NCI-H2081 (cell line): ENCODE data around the gene CAMK2G.
A peak's percentile ranks its signal among the peaks of the same experiment; 100 is the strongest.
"Not testable (repeated sequence)": the region's sequence is repeated elsewhere in the genome, so short reads cannot be mapped to it uniquely, and the experiment has no call there.

Experiments used
- DNase-seq, 2 experiments: peaks; one replicate each; lab custom pipeline; 2025; lab: John Stamatoyannopoulos, UW

The CAMK2G gene

DNA sequence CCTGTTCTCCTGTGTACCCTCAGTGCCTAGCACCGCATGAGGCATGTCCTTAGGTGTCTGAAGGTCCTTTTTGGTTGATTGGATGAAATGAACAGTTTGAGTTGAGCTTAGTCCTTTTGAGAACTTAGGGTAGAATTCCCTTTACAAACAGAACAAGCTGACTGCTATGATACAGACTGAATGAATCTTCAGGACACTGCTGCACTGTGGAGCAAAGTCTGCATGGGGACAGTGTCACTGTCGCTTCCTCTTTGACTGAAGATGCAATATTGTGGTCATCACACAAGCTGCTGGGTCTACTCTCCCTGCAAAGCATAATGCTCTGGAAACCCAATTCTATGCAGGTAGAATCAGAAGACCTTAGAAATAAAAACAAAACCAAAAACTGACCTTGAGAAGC lies 28.0 kb upstream of the CAMK2G start:
- no peak for DNase-seq

DNA sequence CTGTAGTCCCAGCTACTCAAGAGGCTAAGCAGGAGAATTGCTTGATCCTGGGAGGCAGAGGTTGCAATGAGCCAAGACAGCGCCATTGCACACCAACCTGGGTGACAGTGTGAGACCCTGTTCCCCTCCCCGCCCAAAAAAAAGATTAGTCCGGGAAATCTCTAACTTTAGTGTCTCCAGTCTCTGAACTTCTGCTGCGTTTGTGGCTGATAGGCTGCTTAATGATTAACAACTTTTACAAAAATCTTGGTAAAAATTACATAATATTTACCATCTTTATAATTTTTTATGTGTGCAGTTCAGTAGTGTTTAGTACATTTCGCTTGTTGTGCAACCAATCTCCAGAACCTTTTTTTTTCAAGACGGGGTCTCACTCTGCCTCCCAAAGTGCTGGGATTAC lies 26.9 kb upstream of the CAMK2G start:
- DNase-seq, result no peak

DNA sequence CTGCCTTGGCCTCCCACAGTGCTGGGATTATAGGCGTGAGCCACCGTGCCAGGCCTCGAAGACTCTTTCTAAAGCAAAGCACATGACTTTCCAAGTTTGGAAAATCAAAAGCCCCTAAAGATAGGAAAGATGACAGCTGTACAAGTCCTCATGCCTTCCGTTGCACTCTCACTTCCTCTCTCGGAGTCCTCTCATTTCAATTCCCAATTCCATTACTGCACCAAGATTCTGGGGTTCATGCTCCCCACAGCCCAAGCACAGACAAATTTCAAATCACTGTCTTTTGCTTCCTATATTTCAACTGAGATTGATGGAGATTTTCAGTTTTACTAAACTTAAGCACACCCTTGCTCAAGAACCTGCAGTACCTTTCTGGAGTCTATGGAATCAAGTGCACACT lies 25.7 kb upstream of the CAMK2G start:
- no peak for DNase-seq

- no peak for DNase-seq
These were observed 25.1 kb upstream of the CAMK2G start for GRCh38 chr10:73899423-73899822.

GRCh38 chr10:73898730-73899410 lies 24.5 kb upstream of the CAMK2G start:
- no peak for DNase-seq

DNA sequence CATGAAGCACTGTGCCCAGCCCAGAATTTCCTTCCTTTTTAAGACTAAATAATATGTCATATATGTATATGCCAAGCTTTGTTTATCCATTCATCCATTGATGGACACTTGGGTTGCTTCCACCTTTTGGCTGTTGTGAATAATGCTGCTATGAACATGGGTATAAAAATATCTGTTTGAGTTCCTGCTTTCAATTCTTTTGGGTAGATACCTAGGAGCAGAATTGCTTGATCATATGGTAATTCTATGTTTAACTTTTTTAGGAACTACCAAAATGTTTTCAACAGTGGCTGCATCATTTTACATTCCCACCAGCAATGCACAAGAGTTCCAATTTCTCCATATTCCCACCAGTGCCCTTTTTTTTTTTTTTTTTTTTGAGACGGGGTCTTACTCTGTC lies 23.3 kb upstream of the CAMK2G start:
- no peak for DNase-seq

GRCh38 chr10:73895381-73895780 lies 21.0 kb upstream of the CAMK2G start:
- not testable (repeated sequence) for DNase-seq

GRCh38 chr10:73894245-73894971 lies 20.1 kb upstream of the CAMK2G start:
- no peak for DNase-seq

DNA sequence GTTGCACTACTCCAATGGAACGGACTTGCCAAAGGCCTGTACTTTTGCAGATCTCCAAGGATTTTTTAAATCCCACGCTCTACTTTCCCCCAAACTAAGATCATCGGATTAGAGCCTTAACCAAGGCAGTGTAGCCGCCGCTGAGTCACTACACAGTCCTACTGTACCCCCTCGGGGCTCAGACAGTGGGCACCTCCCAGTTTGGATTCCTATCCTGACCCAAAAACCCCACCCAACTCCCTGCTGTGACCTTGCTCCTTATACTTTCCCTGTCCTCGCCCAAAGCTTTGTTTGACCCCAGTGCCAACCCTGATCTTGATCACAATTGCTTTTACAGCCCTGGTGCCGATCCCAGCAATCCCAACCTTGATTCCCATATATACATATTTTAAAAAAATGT lies 19.1 kb upstream of the CAMK2G start:
- no peak for DNase-seq

DNA sequence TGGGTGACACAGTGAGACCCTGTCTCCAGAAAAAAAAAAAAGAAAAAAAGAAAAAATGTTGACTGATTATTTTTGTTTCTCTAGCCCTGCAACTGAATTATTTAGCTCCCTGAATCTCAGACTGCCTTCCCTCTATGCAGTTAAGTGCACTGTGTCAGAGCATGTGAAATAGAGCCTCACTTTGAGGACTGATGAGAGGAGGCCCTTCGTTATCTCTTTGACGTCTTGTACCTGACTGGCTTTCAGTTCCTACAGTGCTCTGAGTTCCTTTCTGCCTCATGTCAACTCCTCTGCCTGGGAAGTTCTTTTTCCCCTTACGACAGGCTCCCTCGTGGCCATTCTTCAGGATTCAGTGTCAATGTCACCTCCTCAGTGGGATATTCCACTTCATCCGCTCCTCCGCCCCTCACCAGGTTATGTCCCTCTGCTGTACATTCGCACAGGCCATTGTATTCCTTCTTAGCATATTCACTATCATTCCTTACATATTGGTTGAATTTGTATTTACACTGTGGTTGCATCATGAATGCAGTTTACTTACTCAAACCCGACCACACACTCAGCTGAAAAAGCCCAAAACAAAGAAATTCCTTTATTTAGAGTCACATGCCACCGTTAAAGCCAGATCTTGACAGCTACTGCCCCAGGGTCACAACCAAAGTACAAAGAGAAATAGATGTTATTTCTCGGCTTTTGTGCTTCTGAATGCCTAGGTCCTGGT lies 18.1 kb upstream of the CAMK2G start:
- no peak for DNase-seq

- DNase-seq, result no peak
These were observed 17.2 kb upstream of the CAMK2G start for GRCh38 chr10:73891540-73891939.

- not testable (repeated sequence) for DNase-seq
These were observed 16.5 kb upstream of the CAMK2G start for GRCh38 chr10:73890830-73891229.

GRCh38 chr10:73890261-73890660 lies 15.9 kb upstream of the CAMK2G start:
- no peak for DNase-seq

DNA sequence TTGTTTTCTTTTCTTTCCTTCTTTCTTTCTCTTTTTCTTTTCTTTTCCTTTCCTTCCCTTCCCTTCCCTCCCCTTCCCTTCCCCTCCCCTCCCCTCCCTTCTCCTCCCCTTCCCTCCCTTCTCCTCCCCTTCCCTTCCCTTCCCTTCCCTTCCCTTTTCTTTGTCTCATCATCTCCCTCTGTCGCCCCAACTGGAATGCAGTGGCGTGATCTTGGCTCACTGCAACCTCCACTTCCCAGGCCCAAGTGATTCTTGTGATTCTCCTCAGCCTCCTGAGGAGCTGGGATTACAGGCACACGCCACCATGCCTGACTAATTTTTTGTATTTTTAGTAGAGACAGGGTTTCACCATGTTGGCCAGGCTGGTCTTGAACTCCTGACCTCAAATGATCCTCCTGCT lies 15.1 kb upstream of the CAMK2G start:
- DNase-seq, result not testable (repeated sequence)

DNA sequence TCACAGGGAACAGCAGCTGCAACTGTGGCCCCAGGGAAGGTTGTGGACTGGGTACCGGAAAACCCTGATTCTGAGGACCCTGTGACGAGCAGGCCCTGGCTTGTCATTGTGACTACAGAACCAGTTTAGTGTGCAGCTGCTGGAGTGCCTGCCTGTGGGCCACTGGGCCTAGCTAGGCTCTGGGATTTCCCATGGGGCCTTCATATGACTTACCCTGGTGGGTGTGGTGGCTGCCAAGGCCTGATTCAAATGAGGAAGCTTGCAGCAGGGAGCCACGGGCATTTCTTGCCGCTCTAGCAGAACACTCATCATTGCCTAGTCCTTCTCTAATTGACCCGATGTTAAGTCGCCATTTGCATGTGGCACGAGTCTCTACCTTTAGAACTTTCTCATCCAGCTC lies 14.7 kb upstream of the CAMK2G start:
- DNase-seq, result no peak

GRCh38 chr10:73888514-73888913 lies 14.2 kb upstream of the CAMK2G start:
- DNase-seq, result no peak

- DNase-seq, result peak in 1 of 2 experiments; percentile 32
These were observed 13.1 kb upstream of the CAMK2G start for GRCh38 chr10:73887294-73888039.

DNA sequence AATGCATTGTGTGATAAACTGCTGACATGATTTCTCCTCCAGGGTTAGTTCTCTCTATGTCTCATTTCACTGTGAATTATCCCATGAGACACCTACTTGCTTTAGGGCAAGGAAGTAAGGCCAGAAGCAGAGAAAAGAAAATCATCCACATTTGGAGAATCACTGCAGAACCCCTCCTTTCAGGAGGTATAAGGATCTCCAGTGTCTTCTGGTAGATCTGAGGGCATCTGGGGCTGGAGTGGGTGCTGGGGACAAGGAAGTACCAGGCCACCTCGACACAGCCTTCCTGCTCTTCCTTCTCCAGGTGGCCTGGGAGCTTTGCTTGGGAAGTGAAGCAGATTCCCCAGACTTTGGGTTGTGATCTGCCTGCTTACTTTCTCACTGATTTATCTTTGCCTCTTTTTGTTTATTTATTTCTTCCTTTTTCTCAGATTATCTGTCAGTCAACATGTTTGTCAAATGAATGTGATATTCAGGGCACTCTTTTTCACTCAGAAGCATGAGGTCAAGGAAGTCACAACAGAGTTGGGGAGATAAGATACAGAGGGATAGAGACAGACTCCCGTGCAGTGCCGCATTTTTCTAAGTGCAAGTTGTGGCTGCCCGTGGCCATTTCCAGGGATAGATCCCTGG lies 12.4 kb upstream of the CAMK2G start:
- no peak for DNase-seq

DNA sequence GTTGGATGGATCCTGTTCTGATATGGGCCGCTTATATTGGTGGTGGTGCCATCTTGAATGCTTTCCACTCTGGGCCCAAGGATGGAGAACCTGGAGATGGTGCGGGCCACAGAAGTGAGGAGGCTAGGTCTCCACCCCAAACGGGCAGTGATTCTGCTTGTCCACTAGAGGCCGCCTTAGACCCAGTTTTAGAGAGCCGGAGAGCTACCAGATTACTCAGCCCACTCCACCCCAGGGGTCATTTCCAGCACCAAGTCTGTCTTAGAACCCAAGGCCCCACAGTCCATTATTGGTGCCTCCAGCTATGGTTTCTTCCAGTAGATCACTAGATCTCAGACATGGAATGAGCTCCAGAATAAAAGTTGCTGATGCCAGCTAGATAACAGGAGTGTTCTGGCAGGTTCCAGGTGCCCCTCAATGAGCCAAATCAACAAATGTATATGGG lies 11.8 kb upstream of the CAMK2G start:
- DNase-seq, result peak; percentile 39 to 57

DNA sequence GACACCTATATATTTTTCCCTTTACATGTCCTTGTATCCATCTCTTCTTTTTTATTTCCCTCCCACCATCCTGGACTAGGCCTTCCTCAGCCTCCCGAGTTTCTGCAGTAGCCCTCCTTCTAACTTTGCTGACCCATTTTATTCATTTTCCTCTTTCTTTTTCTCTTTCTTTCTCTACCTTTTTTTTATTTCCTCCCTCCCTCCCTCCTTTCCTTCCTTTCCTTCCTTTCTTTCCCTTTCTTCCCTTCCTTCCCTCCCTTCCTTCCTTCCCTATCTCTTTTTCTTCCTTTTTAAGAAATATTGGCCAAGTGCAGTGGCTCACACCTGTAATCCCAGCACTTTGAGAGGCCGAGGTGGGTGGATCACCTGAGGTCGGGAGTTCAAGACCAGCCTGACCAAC lies 9.7 kb upstream of the CAMK2G start:
- no peak for DNase-seq

- no peak for DNase-seq
These were observed 7.0 kb upstream of the CAMK2G start for GRCh38 chr10:73881221-73881919.
